Uterus (tissue), 4 donors: ENCODE data around the gene NAGLU. TPM values are rescaled to one million over a fixed set of nuclear protein-coding genes. Genes with fewer than 3 reads are reported as not detected.

Experiments
- DNase-seq, 2 donors: peaks; one replicate each; pipeline ENCODE4 v3.0.0-alpha.2; 2019 to 2020
- H3K27ac ChIP-seq, 2 donors: fragments of 200-600 bp; sonication (generic); 1 replicate in 1 of 2; 2 replicates in 1 of 2; pipeline ENCODE4 v1.5.1; 2016 to 2018
- H3K27me3 ChIP-seq, 2 donors: fragments of 200-600 bp; sonication (generic); one replicate each; pipeline ENCODE4 v1.5.1; 2018 to 2019; ENCODE audit warnings: control low read depth in 1 of 2
- H3K36me3 ChIP-seq, 2 donors: fragments of 200-600 bp; sonication (generic); one replicate each; pipeline ENCODE4 v1.5.1; 2019; ENCODE audit warnings: control low read depth in 1 of 2
- H3K4me1 ChIP-seq, 2 donors: fragments of 200-600 bp; sonication (generic); one replicate each; pipeline ENCODE4 v1.5.1; 2018 to 2019; ENCODE audit warnings: control low read depth in 1 of 2
- H3K4me3 ChIP-seq, 2 donors: fragments of 200-600 bp; sonication (generic); 1 replicate in 1 of 2; 2 replicates in 1 of 2; pipeline ENCODE4 v1.5.1; 2018 to 2019; ENCODE audit warnings: mild to moderate bottlenecking in 1 of 2
- H3K9me3 ChIP-seq, 2 donors: fragments of 200-600 bp; sonication (generic); one replicate each; pipeline ENCODE4 v1.5.1; 2019; ENCODE audit warnings: control low read depth in 1 of 2
- POLR2A ChIP-seq, 2 donors: fragments of 450-650 bp; IDR thresholded peaks; one replicate each; pipeline ENCODE4 v1.6.1; 2016; ENCODE audit warnings: antibody characterized with exemption in 2 of 2, mild to moderate bottlenecking in 1 of 2, moderate library complexity in 1 of 2
- intact Hi-C: fragments of 100-400 bp; cut with DNase I; formaldehyde crosslinking; loops from one replicate; pipeline ENCODE4 v1.15.1; 2023; ENCODE audit warnings: low total_unique reads
- total RNA-seq, 4 donors: library from RNA; depleted of rRNA in 3 of 4; stranded (reverse); fragments of >200 nt in 3 of 4; gene quantifications; one replicate each; pipeline versions ENCODE4 v1.1.0 to v1.2.4, GENCODE V29; 2014 to 2023
- TF ChIP-seq, protein P1 (sequence below), 4 experiments: fragments of 200-600 bp in 2 of 4; fragments of 450-650 bp in 2 of 4; sonication (generic) in 2 of 4; IDR thresholded peaks; one replicate each; pipeline ENCODE4 v1.5.1; 2016 to 2019; ENCODE audit warnings: antibody characterized with exemption in 4 of 4, mild to moderate bottlenecking in 2 of 4, moderate library complexity in 1 of 4
- donor health status: DM: yes; HTN: yes; CAD: no.

NAGLU gene
- total RNA-seq, 4 donors from 2014 or later, result 8.7 to 33.5 (median 25.6) TPM

DNA sequence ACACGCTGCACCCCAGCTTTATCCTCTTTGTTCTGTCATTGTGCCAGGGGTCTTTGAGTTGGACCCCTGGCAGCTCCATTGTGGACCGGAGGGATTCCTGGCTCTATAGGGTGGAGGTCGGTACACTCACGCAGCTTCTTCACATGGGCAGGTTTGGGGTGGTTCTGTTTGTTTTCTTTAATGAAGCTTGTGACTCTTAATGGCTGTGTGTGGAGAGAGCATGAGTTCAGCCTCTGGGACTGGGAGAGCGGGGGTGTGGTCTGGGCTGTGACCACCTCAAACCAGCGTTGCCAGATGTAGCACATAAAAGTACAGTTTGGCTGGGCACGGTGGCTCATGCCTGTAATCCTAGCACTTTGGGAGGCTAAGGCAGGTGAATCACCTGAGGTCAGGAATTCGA, 21.2 kb upstream of the NAGLU start:
- H3K27me3 ChIP-seq, result no peaks in the 10 kb centered on the region
- no peak for DNase-seq
- no peak for TF ChIP-seq POLR2A (IDR thresholded peaks at IDR 0.05)
- TF ChIP-seq, protein P1, sequence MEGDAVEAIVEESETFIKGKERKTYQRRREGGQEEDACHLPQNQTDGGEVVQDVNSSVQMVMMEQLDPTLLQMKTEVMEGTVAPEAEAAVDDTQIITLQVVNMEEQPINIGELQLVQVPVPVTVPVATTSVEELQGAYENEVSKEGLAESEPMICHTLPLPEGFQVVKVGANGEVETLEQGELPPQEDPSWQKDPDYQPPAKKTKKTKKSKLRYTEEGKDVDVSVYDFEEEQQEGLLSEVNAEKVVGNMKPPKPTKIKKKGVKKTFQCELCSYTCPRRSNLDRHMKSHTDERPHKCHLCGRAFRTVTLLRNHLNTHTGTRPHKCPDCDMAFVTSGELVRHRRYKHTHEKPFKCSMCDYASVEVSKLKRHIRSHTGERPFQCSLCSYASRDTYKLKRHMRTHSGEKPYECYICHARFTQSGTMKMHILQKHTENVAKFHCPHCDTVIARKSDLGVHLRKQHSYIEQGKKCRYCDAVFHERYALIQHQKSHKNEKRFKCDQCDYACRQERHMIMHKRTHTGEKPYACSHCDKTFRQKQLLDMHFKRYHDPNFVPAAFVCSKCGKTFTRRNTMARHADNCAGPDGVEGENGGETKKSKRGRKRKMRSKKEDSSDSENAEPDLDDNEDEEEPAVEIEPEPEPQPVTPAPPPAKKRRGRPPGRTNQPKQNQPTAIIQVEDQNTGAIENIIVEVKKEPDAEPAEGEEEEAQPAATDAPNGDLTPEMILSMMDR (IDR thresholded peaks at IDR 0.05), result no peak
- H3K4me1 ChIP-seq, result peaks cover 32 to 36% of the 10 kb centered on the region in 2 donors
- peak overlapping the region; percentile 95 to 99 for H3K27ac ChIP-seq
- no peaks in the 10 kb centered on the region for H3K36me3 ChIP-seq
- no peak overlapping the region for H3K4me3 ChIP-seq
- H3K9me3 ChIP-seq, result no peaks in the 10 kb centered on the region
- intact Hi-C loops, result no loop called here

DNA sequence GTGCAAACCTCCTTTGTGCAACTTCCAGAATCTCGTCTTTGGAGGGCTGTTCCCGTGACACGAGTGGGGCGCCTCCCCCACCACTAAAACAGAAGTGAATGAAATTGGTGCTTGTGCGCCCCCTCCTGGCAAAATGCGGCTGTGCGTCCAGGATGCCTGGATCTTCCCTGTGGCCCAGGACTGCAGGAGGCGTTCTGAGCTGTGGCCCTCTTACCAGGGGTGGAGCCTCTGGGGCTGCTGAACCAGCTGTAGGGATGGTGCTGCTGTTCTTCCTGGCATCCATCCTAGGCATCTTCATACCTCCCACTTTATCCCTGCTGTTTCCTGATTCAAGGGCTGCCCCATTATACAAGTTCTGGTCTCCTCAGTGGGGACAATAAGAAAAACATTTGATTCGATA, 18.5 kb upstream of the NAGLU start:
- H3K27me3 ChIP-seq, result no peaks in the 10 kb centered on the region
- no peaks in the 10 kb centered on the region for H3K9me3 ChIP-seq
- peak; percentile 93 to 95 for DNase-seq
- H3K4me3 ChIP-seq, result no peak overlapping the region
- H3K27ac ChIP-seq, result peak overlapping the region; percentile 95 to 99
- H3K4me1 ChIP-seq, result peaks cover 54 to 58% of the 10 kb centered on the region in 2 donors
- intact Hi-C loops, result no loop called here
- no peaks in the 10 kb centered on the region for H3K36me3 ChIP-seq
- TF ChIP-seq POLR2A (IDR thresholded peaks at IDR 0.05), result no peak
- TF ChIP-seq, protein P1 (IDR thresholded peaks at IDR 0.05), result peak; percentile 88 to 97 (median 94)

DNA sequence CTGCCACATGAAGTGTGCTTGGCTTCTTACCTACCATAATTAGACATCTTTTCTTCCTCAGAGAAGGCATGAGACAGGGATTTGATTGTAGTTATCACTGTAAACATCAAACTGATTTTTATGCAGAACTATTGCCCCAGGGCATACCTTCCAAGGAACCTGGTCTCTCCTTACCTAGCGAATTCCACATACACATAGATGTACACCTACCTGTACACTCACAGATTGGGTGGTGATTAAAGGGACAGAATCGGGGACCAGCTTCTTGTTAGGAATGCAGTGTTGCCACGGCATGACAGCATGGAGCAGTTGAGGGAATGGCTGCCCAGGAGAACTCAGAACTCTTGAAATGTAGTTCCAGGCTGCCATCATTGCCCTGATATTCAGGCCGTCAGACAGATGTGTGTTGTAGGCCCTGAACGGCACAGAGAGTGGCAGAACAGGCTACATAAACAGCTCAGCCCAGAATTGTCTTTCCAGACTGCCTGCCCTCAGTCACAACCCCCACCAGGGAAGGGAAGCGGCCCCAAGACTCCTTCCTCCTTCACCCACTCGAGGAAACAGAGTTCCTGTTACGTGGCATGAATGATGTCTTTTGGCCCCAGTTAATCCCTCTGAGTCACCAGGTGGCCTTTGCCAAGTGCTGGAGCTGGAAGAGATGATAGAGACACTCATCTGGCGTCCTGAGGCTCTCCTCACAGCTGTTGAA, 17.8 kb upstream of the NAGLU start:
- H3K9me3 ChIP-seq, result no peaks in the 10 kb centered on the region
- H3K27me3 ChIP-seq, result no peaks in the 10 kb centered on the region
- peak; percentile 8 to 22 for TF ChIP-seq POLR2A (IDR thresholded peaks at IDR 0.05)
- TF ChIP-seq, protein P1 (IDR thresholded peaks at IDR 0.05), result peak in 1 of 4 experiments; percentile 19
- H3K27ac ChIP-seq, result peak overlapping the region; percentile 95 to 99
- H3K4me1 ChIP-seq, result peaks cover 61 to 65% of the 10 kb centered on the region in 2 donors
- no peaks in the 10 kb centered on the region for H3K36me3 ChIP-seq
- intact Hi-C loops, result no loop called here
- no peak overlapping the region for H3K4me3 ChIP-seq
- DNase-seq, result peak; percentile 91 to 95

DNA sequence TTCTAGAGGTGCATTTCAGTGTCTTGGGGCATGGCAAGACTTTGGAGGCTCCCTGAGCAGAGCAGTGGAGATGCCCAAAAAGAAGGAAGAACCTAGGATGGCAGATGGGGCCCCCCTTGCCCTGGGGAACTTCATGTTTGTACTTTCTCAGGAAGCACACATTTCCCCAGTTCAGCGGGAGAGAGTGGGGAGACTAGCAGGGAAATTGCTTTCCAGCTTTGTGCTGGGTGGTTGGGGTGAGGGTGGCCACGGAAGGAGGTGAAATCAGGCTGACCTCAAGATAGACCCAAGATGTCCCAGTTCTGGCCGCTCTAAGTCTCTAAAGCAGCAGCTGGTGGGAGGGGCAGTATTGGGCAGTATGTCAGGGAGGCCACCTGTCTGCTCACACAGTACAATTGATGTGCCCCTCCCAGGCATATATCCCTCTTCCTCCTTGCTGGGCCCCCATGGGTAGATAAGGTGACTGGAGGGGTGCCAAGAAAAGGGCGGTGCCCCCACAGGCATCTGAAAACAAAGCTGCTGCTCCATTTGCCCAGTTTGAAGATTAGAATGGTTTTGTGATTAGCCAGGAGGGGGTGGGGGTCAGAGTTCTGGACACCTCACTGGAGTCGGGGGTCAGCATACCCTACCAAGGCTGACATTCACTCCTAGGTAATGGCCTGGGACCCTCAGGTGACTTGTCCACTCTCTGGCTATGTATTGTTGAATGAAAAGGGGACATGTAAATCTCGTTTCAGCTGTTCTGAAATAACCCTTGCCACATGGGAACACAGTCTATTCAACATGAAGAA, 17.1 kb upstream of the NAGLU start:
- Histone ChIP-seq H3K4me3 (no peak overlapping the region), H3K36me3 (no peaks in the 10 kb centered on the region), H3K4me1 (peaks cover 62 to 65% of the 10 kb centered on the region in 2 donors), H3K27ac (peak overlapping the region; percentile 95 to 99), H3K27me3 (no peaks in the 10 kb centered on the region), H3K9me3 (no peaks in the 10 kb centered on the region)
- intact Hi-C loops, result no loop called here
- TF ChIP-seq, protein P1 (IDR thresholded peaks at IDR 0.05), result no peak
- no peak for TF ChIP-seq POLR2A (IDR thresholded peaks at IDR 0.05)
- DNase-seq, result peak; percentile 67 to 75
